HepG2 (cell line): ENCODE results near the gene FAM184B. TPM values are rescaled to one million over a fixed set of nuclear protein-coding genes. Genes with fewer than 3 reads are reported as not detected.

ENCODE experiments used
- ATAC-seq: fragments of 200-7000 bp; cut with Tn5 transposase; 3 replicates; pipeline ENCODE4 v1.9.1; 2020; ENCODE audit warnings: mild to moderate bottlenecking, moderate library complexity
- BruUV-seq: library from RNA; stranded (reverse); fragments of 400-500 nt; replicated peaks from 2 replicates; lab custom pipeline; 2021; lab: Mats Ljungman, UMichigan
- CTCF ChIA-PET: fragments of 300-600 bp; formaldehyde crosslinking; extraction: SDS; loops from one replicate; lab custom pipeline; 2021; ENCODE audit warnings: low total read pairs, inconsistent platforms, low intra/inter-chr PET ratio; lab: Yijun Ruan, JAX
- POLR2A ChIA-PET: fragments of 350-600 bp; sonication (Branson Sonifier 250); formaldehyde crosslinking; loops from one replicate; lab custom pipeline; 2020; ENCODE audit warnings: antibody characterized with exemption, inconsistent platforms; lab: Yijun Ruan, JAX
- DNase-seq: peaks from one replicate; pipeline ENCODE4 v3.0.0-alpha.2; 2015; ENCODE audit warnings: low spot score
- FAIRE-seq: peaks from 3 replicates; lab custom pipeline; 2011; peaks lifted over from hg19 to GRCh38; lab: Jason Lieb, UNC
- H2AFZ ChIP-seq: one replicate; pipeline ENCODE4 v1.6.1; 2011; ENCODE audit warnings: low read length, inconsistent platforms
- H3K27ac ChIP-seq: fragments of 300-600 bp; 3 replicates; pipeline ENCODE4 v1.8.0; 2011; ENCODE audit warnings: mixed run types, mild to moderate bottlenecking, mixed read lengths, low read length, inconsistent platforms; ENCODE audit not compliant: insufficient read depth; ENCODE audit errors: extremely low read length
- H3K27me3 ChIP-seq, 2 experiments: fragments of 200-600 bp in 1 of 2; 2 replicates in 1 of 2; 3 replicates in 1 of 2; pipeline versions ENCODE4 v1.6.0 to v1.8.0; 2011; ENCODE audit warnings: low read length in 2 of 2, mild to moderate bottlenecking in 2 of 2, moderate library complexity in 2 of 2, inconsistent platforms in 1 of 2; ENCODE audit not compliant: insufficient read depth in 2 of 2, control insufficient read depth in 1 of 2
- H3K36me3 ChIP-seq, 2 experiments: fragments of 200-600 bp in 1 of 2; replicated peaks in 1 of 2; 2 replicates in 1 of 2; 3 replicates in 1 of 2; pipeline versions ENCODE4 v1.5.1 to v1.8.0; 2011; ENCODE audit warnings: low read length in 2 of 2, inconsistent platforms in 1 of 2; ENCODE audit not compliant: insufficient read depth in 2 of 2, control insufficient read depth in 1 of 2
- H3K4me1 ChIP-seq: 2 replicates; pipeline ENCODE4 v1.5.1; 2012; ENCODE audit warnings: low read length, inconsistent platforms; ENCODE audit not compliant: insufficient read depth
- H3K4me2 ChIP-seq: 2 replicates; pipeline ENCODE4 v1.6.0; 2011; ENCODE audit warnings: low read depth, low read length, inconsistent platforms
- H3K4me3 ChIP-seq, 3 experiments: fragments of 200-600 bp in 1 of 3; sonication (generic), shearing (Covaris generic) in 1 of 3; replicated peaks in 1 of 3; 2 replicates each; pipeline ENCODE4 v1.5.1; 2011 to 2016; ENCODE audit warnings: low read length in 3 of 3, inconsistent platforms in 2 of 3, low read depth in 2 of 3, mild to moderate bottlenecking in 2 of 3, control low read depth in 1 of 3, mixed read lengths in 1 of 3; ENCODE audit not compliant: insufficient read depth in 1 of 3
- H3K79me2 ChIP-seq: one replicate; pipeline ENCODE4 v1.6.1; 2011; ENCODE audit warnings: low read length, inconsistent platforms; ENCODE audit not compliant: insufficient read depth
- H3K9ac ChIP-seq: 2 replicates; pipeline ENCODE4 v1.6.0; 2011; ENCODE audit warnings: mild to moderate bottlenecking, low read depth, low read length, inconsistent platforms; ENCODE audit not compliant: insufficient read depth
- H3K9me3 ChIP-seq: 2 replicates; pipeline ENCODE4 v1.5.1; 2012; ENCODE audit warnings: mild to moderate bottlenecking, low read length
- H4K20me1 ChIP-seq: 2 replicates; pipeline ENCODE4 v1.6.0; 2011; ENCODE audit warnings: inconsistent platforms, mild to moderate bottlenecking, low read length, moderate library complexity; ENCODE audit not compliant: insufficient read depth
- ATF7 ChIP-seq, 2 experiments: fragments of 450-650 bp in 1 of 2; sonication (generic) in 1 of 2; formaldehyde crosslinking in 1 of 2; IDR thresholded peaks; 2 replicates each; pipeline versions ENCODE4 v1.4.0 to v1.6.1; 2016 to 2020; ENCODE audit warnings: antibody characterized with exemption in 1 of 2, mild to moderate bottlenecking in 1 of 2, missing genetic modification reagents in 1 of 2
- ZFYVE20 ChIP-seq: sonication (generic); formaldehyde crosslinking; IDR thresholded peaks from 2 replicates; pipeline ENCODE4 v1.8.0; 2023; ENCODE audit warnings: low read depth, mild to moderate bottlenecking, moderate library complexity, missing genetic modification reagents, borderline replicate concordance
- ZNF430 ChIP-seq: sonication (generic); formaldehyde crosslinking; IDR thresholded peaks from 2 replicates; pipeline ENCODE4 v1.9.0; 2021; ENCODE audit warnings: mild to moderate bottlenecking, missing genetic modification reagents
- WGBS: methylation state at CpG from one replicate; pipeline ENCODE4 v1.1.6; 2017; ENCODE audit warnings: low lambda C conversion rate; 5-methylcytosine and 5-hydroxymethylcytosine counted together
- in situ Hi-C: cut with HindIII; loops from 2 replicates; pipeline ENCODE4 v1.10.0; 2017; ENCODE audit warnings: low pct_unique_long_range_greater_than_20kb; ENCODE audit not compliant: extremely low pct_ligation_motif_present
- intact Hi-C: fragments of 100-400 bp; cut with micrococcal nuclease; formaldehyde crosslinking; loops from one replicate; pipeline ENCODE4 v1.10.0; 2022; ENCODE audit not compliant: unreplicated experiment
- polyA plus RNA-seq, 8 experiments: library from polyadenylated mRNA; depleted of rRNA in 3 of 8; stranded (reverse) in 7 of 8; unstranded in 1 of 8; fragments of >200 nt; fragmentation: Illumina TruSeq in 4 of 8; extraction: Trizol in 4 of 8; gene quantifications; 2 replicates each; pipeline versions ENCODE4 v1.2.1 to v1.2.3, GENCODE V29; 2011 to 2016; ENCODE audit warnings: low read depth in 4 of 8, missing spikeins in 1 of 8, mixed read lengths in 1 of 8; ENCODE audit not compliant: insufficient read depth in 1 of 8
- total RNA-seq, 5 experiments: library from RNA; depleted of rRNA; stranded (reverse); fragments of >200 nt; fragmentation: Illumina TruSeq; extraction: Trizol; gene quantifications; 2 replicates each; pipeline ENCODE4 v1.2.3, GENCODE V29; 2016; ENCODE audit warnings: low read depth in 1 of 5
- TF ChIP-seq, protein P1 (sequence below): sonication (generic); formaldehyde crosslinking; IDR thresholded peaks from 2 replicates; pipeline ENCODE4 v1.5.0; 2020; ENCODE audit warnings: missing genetic modification reagents
- TF ChIP-seq, protein P2 (sequence below): sonication (generic); formaldehyde crosslinking; IDR thresholded peaks from 2 replicates; pipeline ENCODE4 v1.5.0; 2020; ENCODE audit warnings: mild to moderate bottlenecking, missing genetic modification reagents, moderate library complexity
- TF ChIP-seq, protein P3 (sequence below): sonication (generic); formaldehyde crosslinking; IDR thresholded peaks from 2 replicates; pipeline ENCODE4 v1.4.0; 2020; ENCODE audit warnings: missing genetic modification reagents, mild to moderate bottlenecking, borderline replicate concordance

The FAM184B gene
- total and polyA plus RNA-seq, 2 of the 13 experiments (the other 11 are each of a cell fraction or from before 2014, with no cell fraction given) = not detected

DNA sequence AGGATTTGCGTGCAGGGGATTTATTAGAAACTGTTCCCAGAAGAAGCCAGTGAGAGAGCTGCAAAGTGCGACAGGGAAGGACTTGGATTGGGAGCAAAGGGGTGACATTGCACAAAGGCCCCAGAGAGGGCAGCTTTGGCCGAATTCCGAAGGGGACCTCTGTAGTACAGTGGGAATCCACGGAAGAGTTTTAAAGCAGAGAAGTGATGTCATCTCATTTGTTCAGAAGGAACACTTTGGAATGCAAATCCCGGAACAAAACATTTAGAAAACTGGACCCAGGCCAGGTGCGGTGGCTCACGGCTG, 71.7 kb downstream of the FAM184B start:
- Histone ChIP-seq H3K4me2 (peak overlapping the region; percentile 60), H4K20me1 (no peaks in the 10 kb centered on the region), H3K9ac (no peak overlapping the region), H3K4me1 (peaks cover 12% of the 10 kb centered on the region; the same call in 1 of the 2 replicates), H3K27ac (no peak overlapping the region), H3K79me2 (no peaks in the 10 kb centered on the region), H3K4me3 (peak overlapping the region in 1 of 3 experiments; percentile 49; a peak in 2 of 6 replicates), H3K27me3 (peaks cover 0 to 16% of the 10 kb centered on the region in 2 experiments; a peak in 3 of 5 replicates), H2AFZ (no peak overlapping the region), H3K9me3 (no peaks in the 10 kb centered on the region), H3K36me3 (no peaks in the 10 kb centered on the region)
- in situ Hi-C loops = no loop called here
- FAIRE-seq = no peak
- TF ChIP-seq, protein P1, sequence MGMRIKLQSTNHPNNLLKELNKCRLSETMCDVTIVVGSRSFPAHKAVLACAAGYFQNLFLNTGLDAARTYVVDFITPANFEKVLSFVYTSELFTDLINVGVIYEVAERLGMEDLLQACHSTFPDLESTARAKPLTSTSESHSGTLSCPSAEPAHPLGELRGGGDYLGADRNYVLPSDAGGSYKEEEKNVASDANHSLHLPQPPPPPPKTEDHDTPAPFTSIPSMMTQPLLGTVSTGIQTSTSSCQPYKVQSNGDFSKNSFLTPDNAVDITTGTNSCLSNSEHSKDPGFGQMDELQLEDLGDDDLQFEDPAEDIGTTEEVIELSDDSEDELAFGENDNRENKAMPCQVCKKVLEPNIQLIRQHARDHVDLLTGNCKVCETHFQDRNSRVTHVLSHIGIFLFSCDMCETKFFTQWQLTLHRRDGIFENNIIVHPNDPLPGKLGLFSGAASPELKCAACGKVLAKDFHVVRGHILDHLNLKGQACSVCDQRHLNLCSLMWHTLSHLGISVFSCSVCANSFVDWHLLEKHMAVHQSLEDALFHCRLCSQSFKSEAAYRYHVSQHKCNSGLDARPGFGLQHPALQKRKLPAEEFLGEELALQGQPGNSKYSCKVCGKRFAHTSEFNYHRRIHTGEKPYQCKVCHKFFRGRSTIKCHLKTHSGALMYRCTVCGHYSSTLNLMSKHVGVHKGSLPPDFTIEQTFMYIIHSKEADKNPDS (CRISPR knock-in tag) = no peak
- TF ChIP-seq ZNF430 (CRISPR knock-in tag) (no peak), ATF7 (IDR thresholded peaks at IDR 0.05) (0 out of 2 replicates have a peak, but pooled peaks have one; percentile 37), ATF7 (CRISPR knock-in tag; IDR thresholded peaks at IDR 0.05) (no peak), ZFYVE20 (no peak)
- TF ChIP-seq, protein P2, sequence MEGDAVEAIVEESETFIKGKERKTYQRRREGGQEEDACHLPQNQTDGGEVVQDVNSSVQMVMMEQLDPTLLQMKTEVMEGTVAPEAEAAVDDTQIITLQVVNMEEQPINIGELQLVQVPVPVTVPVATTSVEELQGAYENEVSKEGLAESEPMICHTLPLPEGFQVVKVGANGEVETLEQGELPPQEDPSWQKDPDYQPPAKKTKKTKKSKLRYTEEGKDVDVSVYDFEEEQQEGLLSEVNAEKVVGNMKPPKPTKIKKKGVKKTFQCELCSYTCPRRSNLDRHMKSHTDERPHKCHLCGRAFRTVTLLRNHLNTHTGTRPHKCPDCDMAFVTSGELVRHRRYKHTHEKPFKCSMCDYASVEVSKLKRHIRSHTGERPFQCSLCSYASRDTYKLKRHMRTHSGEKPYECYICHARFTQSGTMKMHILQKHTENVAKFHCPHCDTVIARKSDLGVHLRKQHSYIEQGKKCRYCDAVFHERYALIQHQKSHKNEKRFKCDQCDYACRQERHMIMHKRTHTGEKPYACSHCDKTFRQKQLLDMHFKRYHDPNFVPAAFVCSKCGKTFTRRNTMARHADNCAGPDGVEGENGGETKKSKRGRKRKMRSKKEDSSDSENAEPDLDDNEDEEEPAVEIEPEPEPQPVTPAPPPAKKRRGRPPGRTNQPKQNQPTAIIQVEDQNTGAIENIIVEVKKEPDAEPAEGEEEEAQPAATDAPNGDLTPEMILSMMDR (CRISPR knock-in tag) = 0 out of 2 replicates have a peak, but pooled peaks have one; percentile 1
- TF ChIP-seq, protein P3, sequence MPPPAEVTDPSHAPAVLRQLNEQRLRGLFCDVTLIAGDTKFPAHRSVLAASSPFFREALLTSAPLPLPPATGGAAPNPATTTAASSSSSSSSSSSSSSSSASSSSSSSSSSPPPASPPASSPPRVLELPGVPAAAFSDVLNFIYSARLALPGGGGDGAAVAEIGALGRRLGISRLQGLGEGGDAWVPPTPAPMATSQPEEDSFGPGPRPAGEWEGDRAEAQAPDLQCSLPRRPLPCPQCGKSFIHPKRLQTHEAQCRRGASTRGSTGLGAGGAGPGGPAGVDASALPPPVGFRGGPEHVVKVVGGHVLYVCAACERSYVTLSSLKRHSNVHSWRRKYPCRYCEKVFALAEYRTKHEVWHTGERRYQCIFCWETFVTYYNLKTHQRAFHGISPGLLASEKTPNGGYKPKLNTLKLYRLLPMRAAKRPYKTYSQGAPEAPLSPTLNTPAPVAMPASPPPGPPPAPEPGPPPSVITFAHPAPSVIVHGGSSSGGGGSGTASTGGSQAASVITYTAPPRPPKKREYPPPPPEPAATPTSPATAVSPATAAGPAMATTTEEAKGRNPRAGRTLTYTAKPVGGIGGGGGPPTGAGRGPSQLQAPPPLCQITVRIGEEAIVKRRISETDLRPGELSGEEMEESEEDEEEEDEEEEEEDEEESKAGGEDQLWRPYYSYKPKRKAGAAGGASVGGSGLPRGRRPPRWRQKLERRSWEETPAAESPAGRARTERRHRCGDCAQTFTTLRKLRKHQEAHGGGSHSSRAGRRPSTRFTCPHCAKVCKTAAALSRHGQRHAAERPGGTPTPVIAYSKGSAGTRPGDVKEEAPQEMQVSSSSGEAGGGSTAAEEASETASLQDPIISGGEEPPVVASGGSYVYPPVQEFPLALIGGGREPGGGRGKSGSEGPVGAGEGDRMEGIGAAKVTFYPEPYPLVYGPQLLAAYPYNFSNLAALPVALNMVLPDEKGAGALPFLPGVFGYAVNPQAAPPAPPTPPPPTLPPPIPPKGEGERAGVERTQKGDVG = no peak
- no TSS peak for BruUV-seq
- peak; percentile 78 for ATAC-seq
- intact Hi-C loops = no loop called here
- CTCF ChIA-PET = no interaction called here
- no peak for DNase-seq
- POLR2A ChIA-PET = no interaction called here
- 23% methylated on average over 8 of the region's 8 CpGs for WGBS
